Heart left ventricle (tissue), 16 donors: ENCODE data around the gene BTN1A1. TPM values are rescaled to one million over a fixed set of nuclear protein-coding genes. Genes with fewer than 3 reads are reported as not detected.

ENCODE experiments used
- ATAC-seq, 4 donors: fragments of 200-7000 bp; cut with Tn5 transposase; one replicate each; pipeline ENCODE4 v1.9.1; 2020 to 2022; ENCODE audit warnings: moderate library complexity in 4 of 4, mild to moderate bottlenecking in 3 of 4, moderate number of reproducible peaks in 1 of 4
- DNase-seq, 5 donors: peaks; one replicate each; pipeline ENCODE4 v3.0.0-alpha.2; 2020
- H3K27ac ChIP-seq, 12 donors: fragments of 200-600 bp; sonication (generic) in 4 of 12; one replicate each; pipeline versions ENCODE4 v1.5.0 to v1.8.0; 2016 to 2022; ENCODE audit warnings: mild to moderate bottlenecking in 2 of 12
- H3K27me3 ChIP-seq, 9 donors: fragments of 200-600 bp; sonication (generic) in 2 of 9; one replicate each; pipeline versions ENCODE4 v1.5.1 to v1.8.0; 2016 to 2022; ENCODE audit warnings: mild to moderate bottlenecking in 3 of 9
- H3K36me3 ChIP-seq, 9 donors: fragments of 200-600 bp; sonication (generic) in 2 of 9; one replicate each; pipeline versions ENCODE4 v1.5.0 to v1.8.0; 2018 to 2022; ENCODE audit warnings: mild to moderate bottlenecking in 2 of 9
- H3K4me1 ChIP-seq, 12 donors: fragments of 200-600 bp; sonication (generic) in 4 of 12; one replicate each; pipeline versions ENCODE4 v1.5.0 to v1.8.0; 2016 to 2022; ENCODE audit warnings: mild to moderate bottlenecking in 3 of 12
- H3K4me3 ChIP-seq, 12 donors: fragments of 200-600 bp; sonication (generic) in 4 of 12; one replicate each; pipeline versions ENCODE4 v1.5.0 to v1.8.0; 2017 to 2022; ENCODE audit warnings: mild to moderate bottlenecking in 9 of 12, moderate library complexity in 4 of 12
- H3K9me3 ChIP-seq, 12 donors: fragments of 200-600 bp; sonication (generic) in 4 of 12; one replicate each; pipeline versions ENCODE4 v1.5.0 to v1.8.0; 2016 to 2022; ENCODE audit warnings: mild to moderate bottlenecking in 1 of 12
- CTCF ChIP-seq, 12 donors: fragments of 200-600 bp; sonication (generic) in 4 of 12; IDR thresholded peaks; one replicate each; pipeline versions ENCODE4 v1.5.0 to v1.8.0; 2018 to 2022; ENCODE audit warnings: antibody characterized with exemption in 12 of 12, mild to moderate bottlenecking in 5 of 12
- POLR2A ChIP-seq, 2 donors: fragments of 450-650 bp; IDR thresholded peaks; one replicate each; pipeline ENCODE4 v1.6.1; 2017; ENCODE audit warnings: antibody characterized with exemption in 2 of 2, mild to moderate bottlenecking in 2 of 2, moderate library complexity in 2 of 2
- WGBS, 4 donors: extraction: QIAGEN DNeasy Blood & Tissue Kit in 2 of 4; methylation state at CpG; one replicate each; pipeline versions ENCODE4 v1.1.5 to v1.1.7; 2013 to 2018; 5-methylcytosine and 5-hydroxymethylcytosine counted together
- intact Hi-C, 10 donors: fragments of 100-400 bp; cut with DNase I; formaldehyde crosslinking; loops; one replicate each; pipeline versions ENCODE4 v1.11.1 to v1.14.2; 2022
- polyA plus RNA-seq, 2 donors: library from polyadenylated mRNA; stranded (reverse); fragments of 200-250 nt; gene quantifications; one replicate each; pipeline ENCODE4 v1.2.3, GENCODE V29; 2013
- total RNA-seq, 9 donors: library from RNA; depleted of rRNA in 2 of 9; stranded (reverse); fragments of >200 nt in 2 of 9; fragmentation: NEBNext Ultra II Directional in 3 of 9; extraction: Animal tissue kit (Norgen Biotek cat#: 25700) in 3 of 9; gene quantifications; one replicate each; pipeline versions ENCODE4 v1.1.0 to v1.2.4, GENCODE V29; 2016 to 2023
- donor health status: ischemic (EF 13 %, LVEDD 7.1; RV severe dilation, severe dysfunction).
- donor health status: healthy with polysubstance abuse.
- donor health status: DM: no; HTN: yes; CAD: no.
- donor health status: DM: no; HTN: no; CAD: no.
- donor health status: ischemic (EF 25% LVEDD 6.9; RV normal size, moderate dysfunction).
- donor health status: ischemic (EF 25% LVEDD 5.7; RV mildly dilated, moderate dysfunction).
- donor health status: healthy.
- donor health status: DM: yes; HTN: yes; CAD: no.
- donor health status: ischemic (EF 35%, LVEDD 5.7; RV mildly dilated, moderate dysfunction).
- donor health status: nonischemic (EF 11% LVEDD 7.7; RV severe dilation, severe dysfunction).
- donor health status: DM: yes; HTN: yes; CAD: no.
- donor health status: PGD.
- donor health status: ischemic (EF 29% LVEDD 5.4; RV normal size, mild dysfunction).
- donor health status: nonischemic (EF 23%, LVEDD 6.1; RV moderate dilation, normal function).

Gene BTN1A1
- total and polyA plus RNA-seq, 11 donors = not detected

- H3K36me3 ChIP-seq = no peaks in the 10 kb centered on the region
- DNase-seq = no peak
- peaks cover 0 to 11% (median 0%) of the 10 kb centered on the region in 12 donors for H3K9me3 ChIP-seq
- WGBS, 4 donors = 83 to 88% (median 85%) methylated on average over 7 of the region's 7 CpGs
- ATAC-seq = no peak
- H3K4me3 ChIP-seq = no peak overlapping the region
- H3K27ac ChIP-seq = peak overlapping the region in 5 of 12 donors; percentile 3 to 97 (median 87)
- intact Hi-C loops = loop anchor here in 2 of 10 donors (5.0 kb wide), 1 partner anchor 41 kb away; no protein-coding TSS in a partner anchor
- TF ChIP-seq CTCF (IDR thresholded peaks at IDR 0.05) (no peak), POLR2A (IDR thresholded peaks at IDR 0.05) (no peak)
- no peaks in the 10 kb centered on the region for H3K27me3 ChIP-seq
- H3K4me1 ChIP-seq = peaks cover 0 to 71% (median 7%) of the 10 kb centered on the region in 12 donors
These were observed 24.0 kb upstream of the BTN1A1 start for GRCh38 chr6:26475823-26476729.

GRCh38 chr6:26476896-26477295 lies 23.2 kb upstream of the BTN1A1 start:
- Histone ChIP-seq H3K4me1 (peaks cover 0 to 75% (median 7%) of the 10 kb centered on the region in 12 donors), H3K9me3 (peaks cover 0 to 8% (median 0%) of the 10 kb centered on the region in 12 donors), H3K4me3 (no peak overlapping the region), H3K27me3 (no peaks in the 10 kb centered on the region), H3K27ac (peak overlapping the region in 5 of 12 donors; percentile 15 to 97 (median 40)), H3K36me3 (no peaks in the 10 kb centered on the region)
- intact Hi-C loops = loop anchor here in 2 of 10 donors (5.0 kb wide), 1 partner anchor 40 kb away; no protein-coding TSS in a partner anchor
- TF ChIP-seq POLR2A (IDR thresholded peaks at IDR 0.05) (no peak), CTCF (IDR thresholded peaks at IDR 0.05) (no peak)
- no peak for DNase-seq
- 85 to 93% (median 90%) methylated on average over 4 of the region's 4 CpGs for WGBS, 4 donors
- no peak for ATAC-seq

GRCh38 chr6:26477426-26477825 lies 22.7 kb upstream of the BTN1A1 start:
- intact Hi-C loops = loop anchor here in 2 of 10 donors (5.0 kb wide), 1 partner anchor 40 kb away; no protein-coding TSS in a partner anchor
- 15 to 27% (median 22%) methylated on average over 1 of the region's 1 CpG for WGBS, 4 donors
- ATAC-seq (no peak), DNase-seq (no peak)
- Histone ChIP-seq H3K27me3 (no peaks in the 10 kb centered on the region), H3K4me3 (no peak overlapping the region), H3K9me3 (peaks cover 0 to 3% (median 0%) of the 10 kb centered on the region in 12 donors), H3K36me3 (no peaks in the 10 kb centered on the region), H3K4me1 (peaks cover 0 to 75% (median 7%) of the 10 kb centered on the region in 12 donors), H3K27ac (peak overlapping the region in 7 of 12 donors; percentile 9 to 97 (median 20))
- TF ChIP-seq POLR2A (IDR thresholded peaks at IDR 0.05) = no peak
- TF ChIP-seq CTCF (IDR thresholded peaks at IDR 0.05) = no peak
